Measurements from ENCODE around the gene CROCC2. TPM values are rescaled to one million over a fixed set of nuclear protein-coding genes. Genes with fewer than 3 reads are reported as not detected.

CROCC2 gene
- total RNA-seq, 1 experiment from 2014 or later = not detected

DNA sequence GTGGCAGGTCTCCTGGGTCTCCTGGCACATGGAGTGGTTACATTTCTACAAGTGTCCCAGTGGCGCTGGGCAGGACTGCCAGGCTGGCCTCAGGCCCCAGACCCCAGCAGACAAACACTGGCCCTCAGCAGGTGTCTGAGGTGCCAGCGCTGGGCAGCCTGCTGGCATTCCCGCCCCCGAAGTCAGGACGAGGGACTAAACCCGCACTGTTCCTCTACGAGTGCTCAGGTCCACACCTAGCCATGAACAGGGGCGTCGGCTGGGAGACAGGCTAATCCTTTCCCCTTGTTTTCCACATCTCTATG is 105.1 kb downstream of the CROCC2 start:
- no peaks in the 10 kb centered on the region for H3K36me3 ChIP-seq (ENCODE audit: control insufficient read depth in 1 of 2, insufficient read depth in 2 of 2, low read length in 2 of 2)
- no peak overlapping the region for H3K9ac ChIP-seq (ENCODE audit: low read length)
- intact Hi-C loops (cut with micrococcal nuclease) = no loop called here
- H3K4me2 ChIP-seq (ENCODE audit: low read length) = no peak overlapping the region
- no peak overlapping the region for H3K4me3 ChIP-seq (replicated peaks in 1 of 2; ENCODE audit: low read depth in 1 of 2, low read length in 2 of 2)
- ChIA-PET CTCF (no interaction called here), POLR2A (no interaction called here), RAD21 (ENCODE audit: low non-redundant PET in 1 of 2, low total read pairs in 2 of 2, uncharacterized antibody in 2 of 2, unreplicated experiment in 2 of 2) (no interaction called here)
- H3K9me3 ChIP-seq (ENCODE audit: control insufficient read depth in 1 of 2, insufficient read depth in 1 of 2, low read depth in 1 of 2, low read length in 2 of 2) = peaks cover 0 to 4% of the 10 kb centered on the region in 2 experiments; a peak in 1 of 4 replicates
- no peaks in the 10 kb centered on the region for H3K79me2 ChIP-seq (ENCODE audit: insufficient read depth, low read length)
- no peak overlapping the region for H3K27ac ChIP-seq (ENCODE audit: low read depth, low read length)
- no peaks in the 10 kb centered on the region; a peak in 1 of 4 replicates for H3K4me1 ChIP-seq (ENCODE audit: control insufficient read depth in 1 of 2, insufficient read depth in 2 of 2, low read length in 2 of 2)
- H4K20me1 ChIP-seq (ENCODE audit: insufficient read depth) = no peaks in the 10 kb centered on the region
- BruUV-seq (replicated peaks) = no TSS peak
- ATAC-seq = no peak
- no peaks in the 10 kb centered on the region for H3K27me3 ChIP-seq (ENCODE audit: insufficient read depth, low read length)
- H2AFZ ChIP-seq (ENCODE audit: low read depth, low read length, poor library complexity, severe bottlenecking) = no peak overlapping the region
- DNase-seq (ENCODE audit: low read depth, low spot score) = no peak
- no peak for TF ChIP-seq ELF1 (IDR thresholded peaks at IDR 0.05; ENCODE audit: borderline replicate concordance, low read depth)
- no peak for TF ChIP-seq POLR2AphosphoS5 (IDR thresholded peaks at IDR 0.05; ENCODE audit: low read depth, low read length)
- TF ChIP-seq FOSL1 (IDR thresholded peaks at IDR 0.05; ENCODE audit: low read depth) = no peak
- no peak for TF ChIP-seq SRF (IDR thresholded peaks at IDR 0.05; ENCODE audit: low read depth)
- TF ChIP-seq EZH2 (IDR thresholded peaks at IDR 0.05) = no peak
- TF ChIP-seq RAD21 (IDR thresholded peaks at IDR 0.05; ENCODE audit: low read depth) = no peak
- TF ChIP-seq, protein P1, sequence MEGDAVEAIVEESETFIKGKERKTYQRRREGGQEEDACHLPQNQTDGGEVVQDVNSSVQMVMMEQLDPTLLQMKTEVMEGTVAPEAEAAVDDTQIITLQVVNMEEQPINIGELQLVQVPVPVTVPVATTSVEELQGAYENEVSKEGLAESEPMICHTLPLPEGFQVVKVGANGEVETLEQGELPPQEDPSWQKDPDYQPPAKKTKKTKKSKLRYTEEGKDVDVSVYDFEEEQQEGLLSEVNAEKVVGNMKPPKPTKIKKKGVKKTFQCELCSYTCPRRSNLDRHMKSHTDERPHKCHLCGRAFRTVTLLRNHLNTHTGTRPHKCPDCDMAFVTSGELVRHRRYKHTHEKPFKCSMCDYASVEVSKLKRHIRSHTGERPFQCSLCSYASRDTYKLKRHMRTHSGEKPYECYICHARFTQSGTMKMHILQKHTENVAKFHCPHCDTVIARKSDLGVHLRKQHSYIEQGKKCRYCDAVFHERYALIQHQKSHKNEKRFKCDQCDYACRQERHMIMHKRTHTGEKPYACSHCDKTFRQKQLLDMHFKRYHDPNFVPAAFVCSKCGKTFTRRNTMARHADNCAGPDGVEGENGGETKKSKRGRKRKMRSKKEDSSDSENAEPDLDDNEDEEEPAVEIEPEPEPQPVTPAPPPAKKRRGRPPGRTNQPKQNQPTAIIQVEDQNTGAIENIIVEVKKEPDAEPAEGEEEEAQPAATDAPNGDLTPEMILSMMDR (IDR thresholded peaks at IDR 0.05 in 2 of 3, conservative IDR thresholded peaks at IDR 0.05 in 1 of 3; ENCODE audit: borderline replicate concordance in 1 of 3, insufficient read depth in 1 of 3, low read depth in 2 of 3, low read length in 2 of 3) = no peak
- TF ChIP-seq SP1 (IDR thresholded peaks at IDR 0.05; ENCODE audit: low read depth) = no peak
- TF ChIP-seq, protein P2, sequence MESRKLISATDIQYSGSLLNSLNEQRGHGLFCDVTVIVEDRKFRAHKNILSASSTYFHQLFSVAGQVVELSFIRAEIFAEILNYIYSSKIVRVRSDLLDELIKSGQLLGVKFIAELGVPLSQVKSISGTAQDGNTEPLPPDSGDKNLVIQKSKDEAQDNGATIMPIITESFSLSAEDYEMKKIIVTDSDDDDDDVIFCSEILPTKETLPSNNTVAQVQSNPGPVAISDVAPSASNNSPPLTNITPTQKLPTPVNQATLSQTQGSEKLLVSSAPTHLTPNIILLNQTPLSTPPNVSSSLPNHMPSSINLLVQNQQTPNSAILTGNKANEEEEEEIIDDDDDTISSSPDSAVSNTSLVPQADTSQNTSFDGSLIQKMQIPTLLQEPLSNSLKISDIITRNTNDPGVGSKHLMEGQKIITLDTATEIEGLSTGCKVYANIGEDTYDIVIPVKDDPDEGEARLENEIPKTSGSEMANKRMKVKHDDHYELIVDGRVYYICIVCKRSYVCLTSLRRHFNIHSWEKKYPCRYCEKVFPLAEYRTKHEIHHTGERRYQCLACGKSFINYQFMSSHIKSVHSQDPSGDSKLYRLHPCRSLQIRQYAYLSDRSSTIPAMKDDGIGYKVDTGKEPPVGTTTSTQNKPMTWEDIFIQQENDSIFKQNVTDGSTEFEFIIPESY (IDR thresholded peaks at IDR 0.05; ENCODE audit: extremely low read depth, insufficient replicate concordance, low read length) = no peak
- H3K9me2 ChIP-seq (ENCODE audit: insufficient read depth) = no peaks in the 10 kb centered on the region
